ENCODE data around the gene USP35. TPM values are rescaled to one million over a fixed set of nuclear protein-coding genes. Genes with fewer than 3 reads are reported as not detected.

Gene USP35, protein sequence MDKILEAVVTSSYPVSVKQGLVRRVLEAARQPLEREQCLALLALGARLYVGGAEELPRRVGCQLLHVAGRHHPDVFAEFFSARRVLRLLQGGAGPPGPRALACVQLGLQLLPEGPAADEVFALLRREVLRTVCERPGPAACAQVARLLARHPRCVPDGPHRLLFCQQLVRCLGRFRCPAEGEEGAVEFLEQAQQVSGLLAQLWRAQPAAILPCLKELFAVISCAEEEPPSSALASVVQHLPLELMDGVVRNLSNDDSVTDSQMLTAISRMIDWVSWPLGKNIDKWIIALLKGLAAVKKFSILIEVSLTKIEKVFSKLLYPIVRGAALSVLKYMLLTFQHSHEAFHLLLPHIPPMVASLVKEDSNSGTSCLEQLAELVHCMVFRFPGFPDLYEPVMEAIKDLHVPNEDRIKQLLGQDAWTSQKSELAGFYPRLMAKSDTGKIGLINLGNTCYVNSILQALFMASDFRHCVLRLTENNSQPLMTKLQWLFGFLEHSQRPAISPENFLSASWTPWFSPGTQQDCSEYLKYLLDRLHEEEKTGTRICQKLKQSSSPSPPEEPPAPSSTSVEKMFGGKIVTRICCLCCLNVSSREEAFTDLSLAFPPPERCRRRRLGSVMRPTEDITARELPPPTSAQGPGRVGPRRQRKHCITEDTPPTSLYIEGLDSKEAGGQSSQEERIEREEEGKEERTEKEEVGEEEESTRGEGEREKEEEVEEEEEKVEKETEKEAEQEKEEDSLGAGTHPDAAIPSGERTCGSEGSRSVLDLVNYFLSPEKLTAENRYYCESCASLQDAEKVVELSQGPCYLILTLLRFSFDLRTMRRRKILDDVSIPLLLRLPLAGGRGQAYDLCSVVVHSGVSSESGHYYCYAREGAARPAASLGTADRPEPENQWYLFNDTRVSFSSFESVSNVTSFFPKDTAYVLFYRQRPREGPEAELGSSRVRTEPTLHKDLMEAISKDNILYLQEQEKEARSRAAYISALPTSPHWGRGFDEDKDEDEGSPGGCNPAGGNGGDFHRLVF
- total RNA-seq = 10 to 100 TPM; 13.4 to 14.2 TPM

DNA sequence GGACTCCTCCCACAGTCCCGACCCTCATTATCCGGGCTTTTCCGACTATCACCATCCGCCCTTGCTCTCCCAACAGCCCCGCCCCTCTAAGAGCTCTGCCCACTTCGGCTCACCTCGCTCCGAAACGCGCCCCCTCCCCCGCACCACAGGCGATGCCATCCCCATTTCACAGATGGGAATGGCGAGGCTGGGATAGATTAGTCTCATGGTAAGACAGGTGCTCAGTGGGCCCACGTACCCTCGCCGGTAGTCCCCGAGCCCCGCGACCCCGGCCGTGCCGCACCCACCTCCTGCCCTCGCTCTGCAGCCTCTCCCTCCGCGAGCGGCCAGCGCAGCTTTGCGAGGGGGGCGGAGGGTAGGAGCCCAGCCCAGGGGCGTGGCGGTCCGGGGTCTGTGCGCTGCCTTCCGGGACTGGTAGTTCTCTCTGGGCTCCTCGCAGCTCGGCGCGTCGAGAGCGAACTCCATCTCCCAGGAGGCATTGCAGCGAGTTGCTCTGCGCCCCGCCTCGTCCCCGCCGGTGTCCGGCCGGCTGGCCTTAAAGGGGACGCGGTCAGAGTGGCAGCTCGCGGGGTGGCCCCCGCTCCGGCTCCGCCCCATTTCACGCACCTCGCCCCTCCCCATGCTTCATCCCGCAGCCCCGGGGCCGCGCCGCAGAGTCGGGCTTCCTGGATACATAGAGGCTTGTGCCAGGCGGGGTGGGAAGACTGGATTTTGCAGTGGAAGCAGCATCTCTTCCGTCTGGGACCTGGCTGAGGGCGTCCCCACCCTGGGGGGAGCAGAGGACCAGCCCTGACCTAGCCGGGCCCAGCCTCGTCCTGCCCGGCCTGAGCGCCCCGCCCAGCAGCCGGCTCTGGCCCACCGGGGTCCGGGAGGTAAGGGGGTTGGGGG is at the start of gene USP35, which contains the start of gene KCTD21:
Gene USP35 (plus strand): TSS at position 634 of the 888 bp plus-strand sequence. CDS start 7,327 bp downstream, outside the sequence.
Gene KCTD21 (minus strand): TSS at position 341 of the 888 bp plus-strand sequence. CDS start 14,072 bp downstream, outside the sequence.
- peak within 1 kb of the TSS; percentile 99 for H3K27ac Mint-ChIP-seq
- CTCF ChIA-PET = interaction anchor here (0.7 to 1.3 kb wide), 4 partner anchors 12 to 50 kb away, joined by 4 to 6 read pairs (median 4); partner anchors contain the start of gene ALG8
- DNase-seq = peak; percentile 93
- H3K4me3 Mint-ChIP-seq = peak within 1 kb of the TSS; percentile 99
- H3K36me3 Mint-ChIP-seq (ENCODE audit: low read depth) = peaks cover 4% of the 10 kb centered on the region
- intact Hi-C loops (cut with micrococcal nuclease) = loop anchor here (1.0 to 5.0 kb wide), 11 partner anchors 14 to 551 kb away; partner anchors contain the start of genes AAMDC, ALG8, CLNS1A and GAB2
- H3K27me3 Mint-ChIP-seq (ENCODE audit: low read depth) = no peaks in the 10 kb centered on the region
- H3K4me1 Mint-ChIP-seq (ENCODE audit: low read depth) = peaks cover 55% of the 10 kb centered on the region
- H3K9me3 Mint-ChIP-seq = no peaks in the 10 kb centered on the region

DNA sequence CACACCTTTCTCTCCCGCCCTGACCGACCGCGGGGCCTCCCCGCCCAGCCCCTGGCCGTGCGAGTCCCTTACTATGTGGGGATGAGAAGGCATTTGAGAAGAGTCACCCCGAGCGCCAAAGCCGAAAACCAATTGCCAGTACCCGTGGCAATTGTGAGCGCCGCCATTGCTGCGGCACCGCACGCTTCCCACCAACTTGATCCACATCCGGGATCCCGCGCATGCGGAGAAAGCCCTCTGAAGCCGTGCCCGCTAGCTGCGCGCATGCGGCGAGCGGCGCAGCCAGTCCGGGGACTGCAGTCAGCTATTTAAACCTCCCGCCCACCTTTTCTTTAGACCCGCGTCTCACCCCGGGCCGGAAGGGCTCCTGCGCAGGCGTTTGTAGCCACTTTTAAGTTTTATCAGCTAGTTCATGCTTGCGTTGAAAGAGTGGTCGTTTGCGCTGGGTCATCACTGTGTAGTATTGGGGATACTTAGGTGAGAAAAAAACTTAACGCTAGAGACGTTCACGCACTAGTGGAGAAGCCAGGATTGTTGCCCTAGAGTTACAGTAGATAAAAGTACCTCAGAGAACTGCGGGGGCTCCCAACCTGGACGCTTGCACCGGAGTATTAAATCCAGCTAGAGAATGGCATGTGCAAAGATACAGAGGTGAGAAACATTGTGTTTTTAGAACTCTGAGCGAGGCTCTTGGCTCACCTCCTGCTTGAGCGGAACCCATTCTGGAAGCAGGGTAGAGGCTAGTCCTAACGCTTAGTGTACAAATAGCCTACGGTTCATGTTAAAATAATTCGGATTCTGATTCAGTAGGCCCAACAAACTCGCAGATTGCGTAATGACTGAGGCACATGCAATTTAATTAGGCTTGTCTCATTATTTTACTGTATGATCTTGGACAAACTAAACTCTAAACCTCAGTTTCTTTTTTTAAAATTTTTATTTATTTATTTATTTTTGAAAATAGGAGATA is 49.0 kb upstream of the USP35 start, which contains the start of gene ALG8:
Gene ALG8 (minus strand): TSS at position 205 of the 970 bp plus-strand sequence. CDS start 38 bp downstream, at position 167.
- Mint-ChIP-seq H3K36me3 (ENCODE audit: low read depth) (peaks cover 30% of the 10 kb centered on the region), H3K9me3 (no peaks in the 10 kb centered on the region), H3K4me3 (peak within 1 kb of the TSS; percentile 85)

DNA sequence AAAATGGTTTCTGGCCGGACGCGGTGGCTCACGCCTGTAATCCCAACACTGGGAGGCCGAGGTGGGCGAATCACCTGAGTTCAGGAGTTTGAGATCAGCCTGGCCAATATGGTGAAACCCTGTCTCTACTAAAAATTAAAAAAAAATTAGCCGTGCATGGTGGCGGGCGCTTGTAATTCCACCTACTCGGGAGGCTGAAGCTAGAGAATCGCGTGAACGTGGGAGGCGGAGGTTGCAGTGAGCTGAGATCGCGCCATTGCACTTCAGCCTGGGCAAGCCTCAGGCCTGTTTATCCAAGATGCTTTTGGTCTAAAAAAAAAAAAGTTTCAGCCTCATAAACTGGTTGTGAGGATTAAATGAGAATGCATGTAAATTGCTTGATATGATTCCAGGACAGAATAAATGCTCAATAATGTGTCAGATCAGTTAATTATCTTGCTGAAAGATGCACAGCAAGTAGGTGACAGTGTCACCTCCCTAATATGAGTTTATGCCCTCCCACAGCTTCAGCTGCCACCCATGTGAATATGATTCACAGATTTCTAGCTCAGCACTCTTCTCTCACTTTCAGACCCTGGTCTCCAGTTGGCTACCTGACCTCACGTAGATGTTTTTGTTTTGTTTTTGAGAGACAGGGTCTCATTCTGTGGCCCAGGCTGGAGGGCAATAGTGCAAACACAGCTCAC is 48.2 kb upstream of the USP35 start:
- CTCF ChIA-PET = interaction anchor here (0.6 to 1.7 kb wide), 4 partner anchors 9 to 424 kb away, joined by 3 to 8 read pairs (median 4); no protein-coding TSS in a partner anchor
- peak; percentile 23 for DNase-seq
- peak overlapping the region; percentile 65 for H3K4me3 Mint-ChIP-seq
- peaks cover 32% of the 10 kb centered on the region for H3K4me1 Mint-ChIP-seq (ENCODE audit: low read depth)
- H3K27ac Mint-ChIP-seq = no peak overlapping the region
- no peaks in the 10 kb centered on the region for H3K27me3 Mint-ChIP-seq (ENCODE audit: low read depth)
- intact Hi-C loops (cut with micrococcal nuclease) = no loop called here
- H3K36me3 Mint-ChIP-seq (ENCODE audit: low read depth) = peaks cover 29% of the 10 kb centered on the region
- no peaks in the 10 kb centered on the region for H3K9me3 Mint-ChIP-seq

More for the DNA sequence above, 49.0 kb upstream of the USP35 start, which contains the start of gene ALG8:
- CTCF ChIA-PET = interaction anchor here (0.7 to 1.8 kb wide), 10 partner anchors 8 to 425 kb away, joined by 3 to 4 read pairs (median 3); partner anchors contain the start of gene USP35
- intact Hi-C loops (cut with micrococcal nuclease) = loop anchor here (1.0 to 2.0 kb wide), 10 partner anchors 45 to 435 kb away; partner anchors contain the start of genes AAMDC, GAB2, INTS4 and KCTD21
- Mint-ChIP-seq H3K4me1 (ENCODE audit: low read depth) (peaks cover 33% of the 10 kb centered on the region), H3K27ac (peak within 1 kb of the TSS; percentile 90), H3K27me3 (ENCODE audit: low read depth) (no peaks in the 10 kb centered on the region)
- peak; percentile 97 for DNase-seq

DNA sequence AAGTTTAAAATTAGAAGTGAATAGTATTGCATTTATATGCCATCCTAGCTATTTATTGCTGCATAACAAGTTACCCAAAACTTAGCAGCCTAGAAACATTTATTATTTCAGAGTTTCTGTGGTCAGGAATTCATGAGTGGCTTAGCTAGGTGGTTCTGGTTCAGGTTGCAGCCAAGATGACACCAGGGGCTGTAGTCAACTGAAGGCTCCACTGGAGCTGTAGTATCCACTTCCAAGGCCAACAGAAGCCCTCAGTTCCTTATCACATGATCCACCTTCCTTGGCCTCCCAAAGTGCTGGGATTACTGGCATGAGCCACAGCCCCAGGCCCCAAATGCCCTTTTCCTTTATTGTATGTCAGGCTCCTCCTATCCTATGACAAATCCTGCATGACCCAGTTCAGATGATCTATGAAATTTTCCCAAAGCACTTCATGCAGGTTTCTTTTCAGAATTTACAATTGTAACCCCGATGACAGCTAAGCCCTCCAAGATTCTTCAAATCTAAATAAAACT is 43.2 kb upstream of the USP35 start:
- CTCF ChIA-PET = interaction anchor here (0.7 kb wide), 1 partner anchor 43 kb away, joined by 4 read pairs; the partner anchor contains the start of gene KCTD21
- Mint-ChIP-seq H3K4me3 (no peak overlapping the region), H3K9me3 (no peaks in the 10 kb centered on the region), H3K36me3 (ENCODE audit: low read depth) (peaks cover 1% of the 10 kb centered on the region), H3K4me1 (ENCODE audit: low read depth) (peaks cover 6% of the 10 kb centered on the region), H3K27me3 (ENCODE audit: low read depth) (no peaks in the 10 kb centered on the region), H3K27ac (no peak overlapping the region)
- intact Hi-C loops (cut with micrococcal nuclease) = no loop called here
- DNase-seq = no peak

DNA sequence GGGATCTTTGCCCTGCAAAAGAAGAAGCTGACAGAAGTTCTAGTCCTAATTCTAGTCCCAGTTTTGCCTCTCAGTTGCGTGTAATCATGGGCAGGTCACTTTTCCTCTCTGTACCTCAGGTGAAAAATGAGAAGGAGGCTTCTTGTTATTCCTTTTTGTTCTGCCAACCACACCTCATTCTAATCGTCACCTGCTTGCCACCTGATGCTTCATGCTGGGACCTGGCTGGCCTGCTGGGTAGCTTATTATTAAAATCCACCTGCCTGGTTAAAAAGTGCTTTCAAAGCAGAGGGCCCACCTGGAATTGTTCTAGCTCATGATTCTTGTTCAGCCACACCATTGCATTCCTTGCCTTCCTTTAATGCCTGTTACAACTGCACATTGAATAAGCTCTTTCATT is 40.9 kb upstream of the USP35 start:
- Mint-ChIP-seq H3K4me1 (ENCODE audit: low read depth) (no peaks in the 10 kb centered on the region), H3K27me3 (ENCODE audit: low read depth) (no peaks in the 10 kb centered on the region), H3K27ac (no peak overlapping the region), H3K4me3 (no peak overlapping the region), H3K9me3 (no peaks in the 10 kb centered on the region), H3K36me3 (ENCODE audit: low read depth) (no peaks in the 10 kb centered on the region)
- CTCF ChIA-PET = interaction anchor here (0.6 kb wide), 1 partner anchor 9 kb away, joined by 3 read pairs; no protein-coding TSS in a partner anchor
- DNase-seq = no peak
- intact Hi-C loops (cut with micrococcal nuclease) = no loop called here

DNA sequence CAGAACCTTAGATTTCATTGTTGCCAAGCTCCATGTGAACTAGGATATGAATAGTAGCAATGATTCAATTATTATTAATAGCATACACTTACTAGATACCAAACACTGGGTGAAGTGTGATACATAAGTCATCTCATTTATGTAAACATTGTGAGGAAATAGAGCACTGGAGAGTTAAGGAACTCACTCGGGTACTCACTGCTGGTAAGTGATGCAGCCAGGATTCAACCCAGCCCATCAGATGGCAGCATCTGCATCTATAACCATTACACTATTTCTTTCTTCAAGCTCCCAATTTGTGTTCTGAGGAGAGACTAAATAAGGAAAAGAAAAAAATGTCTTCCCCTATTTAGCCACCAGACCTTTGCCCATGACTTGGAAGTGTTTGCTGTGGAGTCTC is 39.1 kb upstream of the USP35 start:
- intact Hi-C loops (cut with micrococcal nuclease) = loop anchor here (1.0 kb wide), 2 partner anchors 71 to 415 kb away; no protein-coding TSS in a partner anchor

DNA sequence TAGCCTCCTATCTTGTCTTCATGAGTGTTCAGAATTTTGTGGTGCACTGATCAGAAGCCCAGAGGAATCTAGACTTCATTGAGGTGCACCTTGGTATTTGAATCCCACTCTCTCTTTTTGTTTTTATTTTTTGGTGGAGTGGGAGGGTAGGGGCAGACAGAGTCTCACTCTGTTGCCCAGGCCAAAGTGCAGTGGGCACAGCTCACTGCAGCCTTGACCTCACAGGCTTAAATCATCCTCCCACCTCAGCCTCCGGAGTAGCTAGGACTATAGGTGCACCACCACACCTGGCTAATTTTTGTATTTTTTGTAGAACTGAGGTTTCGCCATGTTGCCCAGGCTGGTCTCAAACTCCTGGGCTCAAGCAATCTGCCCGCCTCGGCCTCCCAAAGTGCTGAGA is 38.4 kb upstream of the USP35 start:
- CTCF ChIA-PET = interaction anchor here (0.9 to 1.3 kb wide), 2 partner anchors 9 to 104 kb away, joined by 3 to 8 read pairs; no protein-coding TSS in a partner anchor
- H3K4me3 Mint-ChIP-seq = no peak overlapping the region

More for the DNA sequence above, 39.1 kb upstream of the USP35 start:
- CTCF ChIA-PET = interaction anchor here (0.6 to 1.3 kb wide), 4 partner anchors 9 to 334 kb away, joined by 3 to 8 read pairs (median 3); no protein-coding TSS in a partner anchor
- Mint-ChIP-seq H3K4me3 (no peak overlapping the region), H3K27ac (no peak overlapping the region), H3K4me1 (ENCODE audit: low read depth) (no peaks in the 10 kb centered on the region), H3K27me3 (ENCODE audit: low read depth) (no peaks in the 10 kb centered on the region), H3K36me3 (ENCODE audit: low read depth) (no peaks in the 10 kb centered on the region), H3K9me3 (no peaks in the 10 kb centered on the region)
- peak; percentile 41 for DNase-seq

DNA sequence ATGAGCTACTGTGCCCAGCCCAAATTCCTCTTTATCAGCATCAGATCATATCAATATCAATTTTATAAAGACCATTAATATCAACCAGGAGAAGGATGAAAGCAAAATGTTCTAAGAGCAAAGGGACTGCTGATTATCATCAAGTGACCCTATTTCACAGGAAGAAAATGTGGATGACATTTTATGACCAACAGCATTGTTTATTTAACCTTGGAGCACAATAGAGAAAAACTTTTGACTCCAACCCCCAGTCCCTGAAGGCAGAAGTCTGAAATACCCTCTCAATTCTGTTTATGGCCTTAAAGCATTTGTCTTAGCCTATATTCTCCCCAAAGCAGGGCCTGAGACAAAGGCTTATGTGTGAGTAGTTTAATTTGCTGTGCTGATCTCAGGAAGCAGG is 38.0 kb upstream of the USP35 start:
- H3K4me3 Mint-ChIP-seq = no peak overlapping the region
- CTCF ChIA-PET = no interaction called here
- no peaks in the 10 kb centered on the region for H3K4me1 Mint-ChIP-seq (ENCODE audit: low read depth)
- H3K36me3 Mint-ChIP-seq (ENCODE audit: low read depth) = no peaks in the 10 kb centered on the region
- H3K27me3 Mint-ChIP-seq (ENCODE audit: low read depth) = no peaks in the 10 kb centered on the region
- no peak overlapping the region for H3K27ac Mint-ChIP-seq
- intact Hi-C loops (cut with micrococcal nuclease) = no loop called here
- H3K9me3 Mint-ChIP-seq = no peaks in the 10 kb centered on the region
- no peak for DNase-seq

More for the DNA sequence above, 38.4 kb upstream of the USP35 start:
- Mint-ChIP-seq H3K27me3 (ENCODE audit: low read depth) (no peaks in the 10 kb centered on the region), H3K4me1 (ENCODE audit: low read depth) (no peaks in the 10 kb centered on the region), H3K9me3 (no peaks in the 10 kb centered on the region), H3K27ac (no peak overlapping the region), H3K36me3 (ENCODE audit: low read depth) (no peaks in the 10 kb centered on the region)
- DNase-seq = no peak
- intact Hi-C loops (cut with micrococcal nuclease) = no loop called here

DNA sequence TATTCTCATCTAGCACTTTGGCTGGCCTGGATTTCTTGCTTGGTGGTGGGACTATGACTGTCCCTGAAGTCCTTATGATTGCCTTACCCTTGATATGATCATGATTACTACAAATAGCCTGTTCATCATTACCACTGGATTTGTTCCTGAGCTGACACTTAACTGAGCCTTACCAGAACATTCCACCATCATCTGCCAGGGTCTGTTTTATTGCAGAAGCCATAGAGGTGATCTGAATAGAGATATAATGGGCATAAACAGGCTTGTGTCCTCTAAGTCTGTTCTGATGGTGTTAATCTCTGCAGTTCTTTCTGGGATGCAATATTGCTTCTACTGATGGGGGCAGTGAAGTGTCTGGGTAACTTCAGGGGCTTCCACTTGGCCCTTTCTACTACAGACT is 36.9 kb upstream of the USP35 start:
- Mint-ChIP-seq H3K36me3 (ENCODE audit: low read depth) (no peaks in the 10 kb centered on the region), H3K4me1 (ENCODE audit: low read depth) (no peaks in the 10 kb centered on the region), H3K4me3 (no peak overlapping the region), H3K9me3 (no peaks in the 10 kb centered on the region), H3K27ac (no peak overlapping the region), H3K27me3 (ENCODE audit: low read depth) (no peaks in the 10 kb centered on the region)
- CTCF ChIA-PET = no interaction called here
- DNase-seq = no peak
- intact Hi-C loops (cut with micrococcal nuclease) = no loop called here
